HEK293T (cell line): ENCODE measurements around the gene CTSZ.
"Not testable (repeated sequence)": the region's sequence is repeated elsewhere in the genome, so short reads cannot be mapped to it uniquely, and the experiment has no call there.

Source experiments
- CTCF ChIA-PET: fragments of 350-600 bp; formaldehyde crosslinking; extraction: SDS; loops from one replicate; lab custom pipeline; 2021; ENCODE audit warnings: antibody characterized with exemption, inconsistent platforms; lab: Yijun Ruan, JAX
- POLR2A ChIA-PET: fragments of 350-600 bp; formaldehyde crosslinking; extraction: SDS; loops from one replicate; lab custom pipeline; 2020; ENCODE audit warnings: antibody characterized with exemption, inconsistent platforms; lab: Yijun Ruan, JAX
- DNase-seq: peaks from one replicate; pipeline ENCODE4 v3.0.0; 2012; ENCODE audit warnings: mixed read lengths; ENCODE audit errors: extremely low spot score
- ARNT ChIP-seq: fragments of 450-650 bp; IDR thresholded peaks from 2 replicates; pipeline ENCODE4 v1.6.1; 2017; ENCODE audit warnings: mild to moderate bottlenecking
- BHLHE40 ChIP-seq: fragments of 450-650 bp; IDR thresholded peaks from 2 replicates; pipeline ENCODE4 v1.6.1; 2016; ENCODE audit warnings: mild to moderate bottlenecking, moderate library complexity, borderline replicate concordance
- CTBP1 ChIP-seq: fragments of 450-650 bp; IDR thresholded peaks from 2 replicates; pipeline ENCODE4 v1.6.1; 2016; ENCODE audit warnings: borderline replicate concordance
- ELF4 ChIP-seq: fragments of 450-650 bp; IDR thresholded peaks from 2 replicates; pipeline ENCODE4 v1.6.1; 2017; ENCODE audit warnings: antibody characterized with exemption
- FOXA1 ChIP-seq: fragments of 450-650 bp; IDR thresholded peaks from 2 replicates; pipeline ENCODE4 v1.6.1; 2016; ENCODE audit warnings: mild to moderate bottlenecking
- FOXK2 ChIP-seq: fragments of 450-650 bp; IDR thresholded peaks from 2 replicates; pipeline ENCODE4 v1.6.1; 2016; ENCODE audit warnings: mild to moderate bottlenecking
- FOXM1 ChIP-seq: fragments of 450-650 bp; IDR thresholded peaks from 2 replicates; pipeline ENCODE4 v1.6.1; 2017; ENCODE audit warnings: mild to moderate bottlenecking, borderline replicate concordance
- HDGF ChIP-seq: fragments of 450-650 bp; IDR thresholded peaks from 2 replicates; pipeline ENCODE4 v1.6.1; 2017; ENCODE audit warnings: antibody characterized with exemption, borderline replicate concordance
- L3MBTL2 ChIP-seq: fragments of 450-650 bp; conservative IDR thresholded peaks from 2 replicates; pipeline ENCODE4 v1.6.1; 2016; ENCODE audit warnings: mild to moderate bottlenecking
- LEF1 ChIP-seq: fragments of 450-650 bp; IDR thresholded peaks from 2 replicates; pipeline ENCODE4 v1.6.1; 2017; ENCODE audit warnings: mild to moderate bottlenecking, borderline replicate concordance
- NFRKB ChIP-seq: fragments of 450-650 bp; IDR thresholded peaks from 2 replicates; pipeline ENCODE4 v1.6.1; 2016; ENCODE audit warnings: mild to moderate bottlenecking, moderate library complexity
- PKNOX1 ChIP-seq: fragments of 450-650 bp; IDR thresholded peaks from 2 replicates; pipeline ENCODE4 v1.6.1; 2016
- SP1 ChIP-seq: fragments of 450-650 bp; IDR thresholded peaks from 2 replicates; pipeline ENCODE4 v1.6.1; 2017
- SUZ12 ChIP-seq: fragments of 450-650 bp; IDR thresholded peaks from 2 replicates; pipeline ENCODE4 v1.6.1; 2016; ENCODE audit warnings: mild to moderate bottlenecking
- TARDBP ChIP-seq: fragments of 450-650 bp; IDR thresholded peaks from 2 replicates; pipeline ENCODE4 v1.6.1; 2016
- ZNF384 ChIP-seq: fragments of 450-650 bp; IDR thresholded peaks from 2 replicates; pipeline ENCODE4 v1.6.1; 2016

Gene CTSZ

DNA sequence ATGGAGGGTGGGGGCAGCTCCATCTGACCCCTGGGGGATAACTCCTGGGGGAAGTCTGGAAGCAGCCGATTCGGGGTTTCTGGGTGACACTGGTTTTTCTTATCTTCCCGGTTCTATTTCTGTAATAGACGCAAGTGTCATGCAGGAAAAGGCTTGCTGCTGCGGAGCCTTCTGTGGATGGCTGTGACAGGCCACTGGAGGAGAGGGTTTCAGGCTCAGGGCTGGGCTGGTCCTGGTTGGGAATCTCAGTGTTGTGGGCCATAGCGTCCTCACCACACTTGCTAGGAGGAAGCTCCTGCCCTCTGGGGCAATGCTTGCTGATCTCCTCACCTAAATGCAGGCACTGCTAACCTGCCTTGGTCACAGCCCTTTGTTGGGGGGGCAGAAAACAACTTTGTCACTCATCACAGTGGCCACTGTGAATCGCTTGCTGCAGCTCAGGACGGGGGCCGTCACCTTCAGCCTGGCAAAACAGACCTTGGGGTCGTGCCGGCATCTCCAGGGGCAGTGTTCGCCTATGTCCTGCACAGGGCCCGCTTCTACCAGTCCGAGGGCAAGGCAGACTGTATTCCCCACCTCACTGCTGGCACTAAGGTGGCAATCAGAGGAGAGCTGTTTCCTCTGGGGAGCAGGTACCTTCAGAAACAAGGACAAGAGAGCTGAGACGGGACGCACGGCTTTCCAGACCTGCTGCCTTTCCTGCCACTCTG lies 7.8 kb upstream of the CTSZ start:
- POLR2A ChIA-PET = no interaction called here
- CTCF ChIA-PET = no interaction called here

GRCh38 chr20:59013959-59014608 lies 7.0 kb upstream of the CTSZ start:
- POLR2A ChIA-PET = no interaction called here
- DNase-seq = no peak
- CTCF ChIA-PET = no interaction called here

More for the DNA sequence above, 7.8 kb upstream of the CTSZ start:
- DNase-seq = no peak
- TF ChIP-seq ZNF384 = no peak
- no peak for TF ChIP-seq FOXA1
- no peak for TF ChIP-seq SP1
- no peak for TF ChIP-seq FOXK2
- no peak for TF ChIP-seq NFRKB
- no peak for TF ChIP-seq HDGF
- no peak for TF ChIP-seq TARDBP
- TF ChIP-seq PKNOX1 = no peak
- TF ChIP-seq SUZ12 = no peak
- no peak for TF ChIP-seq FOXM1
- no peak for TF ChIP-seq LEF1
- no peak for TF ChIP-seq L3MBTL2
- TF ChIP-seq ARNT = no peak

GRCh38 chr20:59013031-59013951 lies 6.2 kb upstream of the CTSZ start:
- DNase-seq = no peak
- POLR2A ChIA-PET = no interaction called here
- CTCF ChIA-PET = no interaction called here
- no peak for TF ChIP-seq L3MBTL2
- TF ChIP-seq FOXM1 = no peak
- TF ChIP-seq ZNF384 = no peak
- no peak for TF ChIP-seq SP1
- TF ChIP-seq ARNT = no peak
- no peak for TF ChIP-seq HDGF
- no peak for TF ChIP-seq FOXK2
- TF ChIP-seq LEF1 = no peak
- no peak for TF ChIP-seq CTBP1
- TF ChIP-seq TARDBP = no peak
- TF ChIP-seq ELF4 = no peak
- TF ChIP-seq FOXA1 = no peak
- TF ChIP-seq SUZ12 = no peak
- TF ChIP-seq BHLHE40 = no peak
- no peak for TF ChIP-seq NFRKB

More at GRCh38 chr20:59013959-59014608, 7.0 kb upstream of the CTSZ start:
- TF ChIP-seq CTBP1 (no peak), TARDBP (no peak), BHLHE40 (no peak)

GRCh38 chr20:59011874-59012157 lies 4.8 kb upstream of the CTSZ start:
- POLR2A ChIA-PET, DNase-seq, CTCF ChIA-PET: not testable (repeated sequence)

DNA sequence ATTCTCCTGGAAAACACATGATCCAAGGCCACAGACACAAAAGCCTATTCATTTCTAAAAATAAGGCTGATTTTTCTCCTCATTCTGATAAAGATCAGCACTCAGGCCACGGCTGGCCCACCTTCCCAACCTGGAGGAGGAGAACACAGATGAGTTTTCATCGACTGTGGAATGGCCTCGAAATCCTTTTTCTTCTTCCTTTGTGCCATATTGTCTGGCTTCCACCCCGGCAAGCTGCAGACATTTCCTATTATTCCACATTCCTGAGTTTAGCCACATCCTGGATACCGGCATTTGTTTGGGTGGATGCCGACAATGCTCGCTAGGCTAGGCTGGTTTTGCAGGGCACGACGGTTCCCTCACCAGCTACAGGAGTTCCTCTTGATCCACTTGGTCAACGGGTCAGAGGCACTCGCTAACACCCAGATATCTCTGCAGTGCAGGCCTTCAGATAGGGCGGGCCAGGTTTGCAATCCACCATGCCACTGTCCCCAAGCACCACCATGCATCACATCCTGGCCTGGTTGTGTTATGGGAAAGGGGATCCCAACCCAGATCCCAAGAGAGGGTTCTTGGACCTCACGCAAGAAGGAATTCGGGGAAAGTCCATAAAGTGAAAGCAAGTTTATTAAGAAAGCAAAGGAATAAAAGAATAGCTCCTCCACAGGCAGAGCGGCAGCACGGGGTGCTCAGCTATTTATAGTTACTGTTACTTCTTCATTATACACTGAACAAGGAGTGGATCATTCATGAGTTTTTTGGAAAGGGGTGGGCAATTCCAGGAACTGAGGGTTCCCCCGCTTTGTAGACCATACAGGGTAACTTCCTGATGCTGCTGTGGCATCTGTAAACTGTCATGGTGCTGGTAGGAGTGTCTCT lies 4.2 kb upstream of the CTSZ start:
- ChIA-PET POLR2A (no interaction called here), CTCF (interaction anchor here (0.5 kb wide), 1 partner anchor 393 kb away, joined by 3 read pairs; no protein-coding TSS in a partner anchor)

GRCh38 chr20:59010321-59010994 lies 3.4 kb upstream of the CTSZ start:
- TF ChIP-seq L3MBTL2 (no peak), BHLHE40 (no peak), NFRKB (no peak), ELF4 (no peak), PKNOX1 (no peak), FOXA1 (no peak), FOXM1 (no peak), TARDBP (no peak), SUZ12 (no peak), ARNT (no peak), SP1 (no peak), CTBP1 (no peak), FOXK2 (no peak), ZNF384 (no peak), HDGF (no peak), LEF1 (no peak)
- ChIA-PET CTCF (interaction anchor here (0.5 kb wide), 1 partner anchor 392 kb away, joined by 3 read pairs; no protein-coding TSS in a partner anchor), POLR2A (interaction anchor here (0.9 kb wide), 1 partner anchor 21 kb away, joined by 3 read pairs; the partner anchor contains the start of gene ATP5F1E)
- DNase-seq = no peak

More for the DNA sequence above, 4.2 kb upstream of the CTSZ start:
- no peak for TF ChIP-seq TARDBP
- no peak for DNase-seq
